Smooth muscle cell of the brain vasculature (primary cell): ENCODE data around the gene RARA.

Experiments used
- DNase-seq: peaks from one replicate; pipeline ENCODE4 v3.0.0-alpha.2; 2012; ENCODE audit warnings: low read depth, low spot score

Gene RARA

GRCh38 chr17:40327735-40328385 is 18.9 kb downstream of the RARA start:
- DNase-seq, result no peak

- no peak for DNase-seq
Measured at GRCh38 chr17:40328386-40328766, 19.4 kb downstream of the RARA start.

GRCh38 chr17:40329839-40330794 is 21.1 kb downstream of the RARA start:
- DNase-seq, result no peak

- DNase-seq, result no peak
Measured at GRCh38 chr17:40330850-40331470, 22.0 kb downstream of the RARA start.

GRCh38 chr17:40331743-40332641 is 23.0 kb downstream of the RARA start:
- DNase-seq, result no peak

- DNase-seq, result no peak
Measured at GRCh38 chr17:40333781-40334448, 24.9 kb downstream of the RARA start.

GRCh38 chr17:40335620-40336019 is 26.6 kb downstream of the RARA start:
- no peak for DNase-seq

GRCh38 chr17:40337351-40337750 is 28.4 kb downstream of the RARA start:
- DNase-seq, result no peak

- DNase-seq, result no peak
Measured at GRCh38 chr17:40338058-40338457, 29.1 kb downstream of the RARA start.

GRCh38 chr17:40338941-40339649 is 30.1 kb downstream of the RARA start:
- DNase-seq, result no peak

- DNase-seq, result no peak
Measured at GRCh38 chr17:40340327-40340726, 31.3 kb downstream of the RARA start.

GRCh38 chr17:40340880-40341807 is 32.2 kb downstream of the RARA start:
- DNase-seq, result no peak

- no peak for DNase-seq
Measured at GRCh38 chr17:40341808-40342503, 33.0 kb downstream of the RARA start.

GRCh38 chr17:40342504-40343218 is 33.7 kb downstream of the RARA start:
- no peak for DNase-seq

GRCh38 chr17:40343219-40344119 is 34.5 kb downstream of the RARA start:
- no peak for DNase-seq

GRCh38 chr17:40344421-40345160 is 35.6 kb downstream of the RARA start:
- no peak for DNase-seq
